Measurements from ENCODE around the gene OR2S2.

Gene OR2S2

GRCh38 chr9:35962126-35962906, 4.4 kb upstream of the OR2S2 start:
- TF ChIP-seq REST (IDR thresholded peaks at IDR 0.05; ENCODE audit: insufficient read depth in 1 of 2, low read depth in 2 of 2, low read length in 2 of 2) (no peak), POLR2AphosphoS5 (IDR thresholded peaks at IDR 0.05; ENCODE audit: low read depth, low read length) (no peak), FOXP2 (optimal IDR thresholded peaks at IDR 0.05; ENCODE audit: borderline replicate concordance, extremely low read depth, extremely low read length, insufficient read depth) (no peak), TAF1 (IDR thresholded peaks at IDR 0.05; ENCODE audit: borderline replicate concordance, insufficient read depth, low read length) (no peak), SIN3A (IDR thresholded peaks at IDR 0.05; ENCODE audit: borderline replicate concordance, insufficient read depth, low read length) (no peak)

GRCh38 chr9:35960039-35960655, 2.2 kb upstream of the OR2S2 start:
- no peak for TF ChIP-seq SIN3A (IDR thresholded peaks at IDR 0.05; ENCODE audit: borderline replicate concordance, insufficient read depth, low read length)
- no peak for TF ChIP-seq REST (IDR thresholded peaks at IDR 0.05; ENCODE audit: insufficient read depth in 1 of 2, low read depth in 2 of 2, low read length in 2 of 2)
- no peak for TF ChIP-seq TAF1 (IDR thresholded peaks at IDR 0.05; ENCODE audit: borderline replicate concordance, insufficient read depth, low read length)
- TF ChIP-seq POLR2AphosphoS5 (IDR thresholded peaks at IDR 0.05; ENCODE audit: low read depth, low read length), result no peak
- no peak for TF ChIP-seq FOXP2 (optimal IDR thresholded peaks at IDR 0.05; ENCODE audit: borderline replicate concordance, extremely low read depth, extremely low read length, insufficient read depth)

- TF ChIP-seq TAF1 (IDR thresholded peaks at IDR 0.05; ENCODE audit: borderline replicate concordance, insufficient read depth, low read length), result no peak
- TF ChIP-seq REST (IDR thresholded peaks at IDR 0.05; ENCODE audit: insufficient read depth in 1 of 2, low read depth in 2 of 2, low read length in 2 of 2), result no peak
- no peak for TF ChIP-seq FOXP2 (optimal IDR thresholded peaks at IDR 0.05; ENCODE audit: borderline replicate concordance, extremely low read depth, extremely low read length, insufficient read depth)
- TF ChIP-seq POLR2AphosphoS5 (IDR thresholded peaks at IDR 0.05; ENCODE audit: low read depth, low read length), result no peak
- TF ChIP-seq SIN3A (IDR thresholded peaks at IDR 0.05; ENCODE audit: borderline replicate concordance, insufficient read depth, low read length), result no peak
Measured at GRCh38 chr9:35956651-35957050, 1.3 kb downstream of the OR2S2 start.

GRCh38 chr9:35954942-35955546, 2.9 kb downstream of the OR2S2 start:
- no peak for TF ChIP-seq REST (IDR thresholded peaks at IDR 0.05; ENCODE audit: insufficient read depth in 1 of 2, low read depth in 2 of 2, low read length in 2 of 2)
